CD4-positive, CD25-positive, alpha-beta regulatory T cell (primary cell): ENCODE results near the gene KCP. TPM values are rescaled to one million over a fixed set of nuclear protein-coding genes. Genes with fewer than 3 reads are reported as not detected.

ENCODE experiments used
- ATAC-seq, 2 donors: fragments of 150-1000 bp; cut with Tn5 transposase; one replicate each; pipeline ENCODE4 v1.10.0; 2021; ENCODE audit warnings: low read depth in 2 of 2, moderate number of reproducible peaks in 2 of 2, moderate library complexity in 1 of 2
- DNase-seq, 3 donors: peaks; one replicate each; pipeline versions ENCODE4 v3.0.0 to v3.0.0-alpha.2; 2012 to 2022; ENCODE audit warnings: mixed read lengths in 1 of 3
- H3K27ac ChIP-seq: one replicate; pipeline ENCODE4 v1.7.0; 2013; ENCODE audit warnings: mild to moderate bottlenecking, low read length; ENCODE audit not compliant: insufficient read depth, poor library complexity, severe bottlenecking
- H3K27me3 ChIP-seq: one replicate; pipeline ENCODE4 v1.7.0; 2013; ENCODE audit warnings: low read length; ENCODE audit not compliant: control insufficient read depth, insufficient read depth
- H3K36me3 ChIP-seq: one replicate; pipeline ENCODE4 v1.7.0; 2013; ENCODE audit warnings: mild to moderate bottlenecking, low read length, moderate library complexity; ENCODE audit not compliant: control insufficient read depth, insufficient read depth
- H3K4me1 ChIP-seq: 2 replicates; pipeline ENCODE4 v1.7.0; 2013; ENCODE audit warnings: mild to moderate bottlenecking, low read length; ENCODE audit not compliant: insufficient read depth, control insufficient read depth, poor library complexity, severe bottlenecking
- H3K4me3 ChIP-seq: one replicate; pipeline ENCODE4 v1.7.0; 2013; ENCODE audit warnings: low read depth, mild to moderate bottlenecking, low read length, moderate library complexity
- H3K9me3 ChIP-seq, 2 experiments: 1 replicate in 1 of 2; 2 replicates in 1 of 2; pipeline ENCODE4 v1.7.0; 2013; ENCODE audit warnings: low read length in 2 of 2, mild to moderate bottlenecking in 1 of 2, moderate library complexity in 1 of 2; ENCODE audit not compliant: control insufficient read depth in 2 of 2
- H3K27ac Mint-ChIP-seq, 3 donors: one replicate each; pipeline ENCODE4 v1.8.0; 2020 to 2022; ENCODE audit warnings: mild to moderate bottlenecking in 3 of 3, mixed read lengths in 3 of 3, moderate library complexity in 2 of 3
- H3K27me3 Mint-ChIP-seq: one replicate; pipeline ENCODE4 v1.8.0; 2022; ENCODE audit warnings: mild to moderate bottlenecking, mixed read lengths
- H3K36me3 Mint-ChIP-seq: one replicate; pipeline ENCODE4 v1.8.0; 2020; ENCODE audit warnings: mixed read lengths
- H3K4me1 Mint-ChIP-seq, 4 donors: one replicate each; pipeline ENCODE4 v1.8.0; 2020 to 2022; ENCODE audit warnings: mixed read lengths in 4 of 4, mild to moderate bottlenecking in 1 of 4
- H3K4me3 Mint-ChIP-seq, 4 donors: one replicate each; pipeline ENCODE4 v1.8.0; 2020 to 2022; ENCODE audit warnings: mild to moderate bottlenecking in 4 of 4, mixed read lengths in 4 of 4, moderate library complexity in 3 of 4
- H3K9me3 Mint-ChIP-seq, 7 donors: one replicate each; pipeline ENCODE4 v1.8.0; 2020 to 2022; ENCODE audit warnings: mixed read lengths in 7 of 7, mild to moderate bottlenecking in 3 of 7, moderate library complexity in 2 of 7
- polyA plus RNA-seq, 4 donors: library from polyadenylated mRNA; unstranded; fragments of 300-500 nt; fragmentation: Illumina TruSeq; gene quantifications; one replicate each; pipeline ENCODE4 v1.2.3, GENCODE V29; 2021
- total RNA-seq: library from RNA; stranded (reverse); gene quantifications from one replicate; pipeline ENCODE4 v1.2.3, GENCODE V29; 2022

The KCP gene
- total and polyA plus RNA-seq, 5 donors from 2014 or later, result 0.08 to 0.22 (median 0.08) TPM; not detected in 2

DNA sequence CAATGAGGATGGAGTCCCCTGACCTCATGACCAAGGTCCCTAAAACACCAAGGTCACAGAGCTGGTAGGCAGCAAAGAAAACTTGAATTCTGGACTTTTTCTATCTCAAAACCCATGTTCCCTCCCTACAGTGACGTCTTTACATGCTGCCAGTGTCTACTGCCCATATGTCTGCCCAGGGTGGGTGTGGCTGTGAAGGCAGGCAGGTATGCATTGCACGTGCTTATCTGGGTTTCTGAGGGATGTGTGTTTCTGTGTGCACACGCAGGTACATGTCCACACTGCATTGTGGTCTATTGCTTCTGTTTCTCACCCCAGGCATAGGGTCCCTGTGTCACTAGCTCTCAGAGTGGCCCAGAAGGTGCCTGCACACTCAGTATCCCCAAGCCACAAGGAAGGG, 34.4 kb downstream of the KCP start:
- H3K9me3 ChIP-seq, result no peaks in the 10 kb centered on the region
- no peak for ATAC-seq
- peaks cover 0 to 4% (median 0%) of the 10 kb centered on the region in 4 donors for H3K4me1 Mint-ChIP-seq

DNA sequence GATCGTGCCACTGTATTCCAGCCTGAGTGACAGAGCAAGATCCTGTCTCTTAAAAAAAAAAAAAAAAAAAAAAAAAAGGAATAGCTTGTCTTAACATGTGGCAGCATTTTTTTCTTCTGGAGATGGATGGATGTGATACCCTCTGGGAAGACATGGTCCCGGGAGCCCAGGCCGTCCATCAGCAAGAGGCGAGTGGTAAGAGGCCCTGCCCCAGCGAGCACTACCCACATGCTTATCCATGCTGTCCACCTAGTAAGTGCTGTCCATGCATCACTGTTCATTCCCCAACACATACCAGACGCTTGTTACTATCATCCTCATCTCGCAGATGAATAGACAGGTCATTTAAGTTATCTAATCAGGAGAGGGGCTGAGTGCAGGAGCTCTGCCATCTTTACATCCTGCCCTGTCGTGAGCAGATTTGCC, 35.0 kb downstream of the KCP start:
- no peak for ATAC-seq

More for the DNA sequence above, 34.4 kb downstream of the KCP start:
- Mint-ChIP-seq H3K4me3 (no peak overlapping the region), H3K9me3 (peaks cover 0 to 2% (median 0%) of the 10 kb centered on the region in 7 donors), H3K27ac (no peak overlapping the region), H3K36me3 (no peaks in the 10 kb centered on the region), H3K27me3 (peaks cover 10% of the 10 kb centered on the region)
- no peaks in the 10 kb centered on the region for H3K36me3 ChIP-seq
- H3K4me1 ChIP-seq, result no peaks in the 10 kb centered on the region
- H3K27me3 ChIP-seq, result no peaks in the 10 kb centered on the region
- DNase-seq, result no peak
- H3K4me3 ChIP-seq, result no peak overlapping the region
- H3K27ac ChIP-seq, result no peak overlapping the region

DNA sequence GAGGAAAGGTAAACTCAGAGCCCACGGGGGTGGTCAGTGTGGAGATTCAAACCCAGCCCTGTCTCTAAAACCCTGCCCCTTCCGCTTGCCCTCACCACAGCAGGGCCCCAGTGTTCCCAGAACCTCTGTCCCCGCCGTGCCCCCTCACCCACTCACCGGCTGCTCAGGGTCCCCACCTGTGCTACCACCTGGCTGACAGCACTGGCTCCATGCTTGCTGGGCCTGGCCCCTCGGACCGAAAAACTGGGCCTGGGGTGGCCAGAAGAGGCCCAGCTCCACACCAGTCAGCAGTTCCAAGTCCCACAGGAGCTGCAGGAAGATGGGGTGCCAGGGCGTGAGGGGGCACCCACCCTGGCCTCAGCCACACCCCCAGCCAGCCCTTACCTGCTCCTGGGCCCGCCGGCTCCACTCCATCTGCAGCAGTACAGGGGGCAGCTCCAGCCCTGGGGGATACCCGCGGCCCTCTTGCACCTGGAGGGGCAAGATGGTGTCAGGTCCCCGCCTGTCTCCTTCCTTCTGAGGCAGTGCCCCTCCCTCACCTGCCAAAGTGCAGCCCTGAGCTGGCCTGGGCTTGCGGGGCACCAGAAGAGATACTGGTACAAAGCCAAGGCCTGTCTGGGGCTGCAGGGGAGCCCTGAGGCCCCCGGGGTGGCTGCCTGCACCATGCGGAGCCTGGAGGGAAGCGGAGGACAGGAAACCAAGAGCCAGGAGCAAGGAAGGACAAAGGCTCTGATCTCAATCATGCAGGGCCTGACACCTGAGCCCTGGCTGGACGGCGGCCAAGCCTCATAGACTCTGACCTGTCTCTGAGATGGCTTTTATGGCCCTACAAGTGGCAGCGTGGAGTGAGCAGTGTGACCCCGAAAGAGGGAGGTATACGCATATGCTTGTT, 36.1 kb downstream of the KCP start:
- Mint-ChIP-seq H3K27ac (no peak overlapping the region), H3K36me3 (no peaks in the 10 kb centered on the region), H3K4me3 (peak overlapping the region in 1 of 4 donors; percentile 63), H3K9me3 (no peaks in the 10 kb centered on the region), H3K4me1 (peaks cover 0 to 7% (median 6%) of the 10 kb centered on the region in 4 donors), H3K27me3 (peaks cover 20% of the 10 kb centered on the region)
- no peak for ATAC-seq
- Histone ChIP-seq H3K9me3 (no peaks in the 10 kb centered on the region), H3K27ac (no peak overlapping the region), H3K27me3 (no peaks in the 10 kb centered on the region), H3K36me3 (no peaks in the 10 kb centered on the region), H3K4me3 (no peak overlapping the region), H3K4me1 (peaks cover 11% of the 10 kb centered on the region)
- no peak for DNase-seq

More for the DNA sequence above, 35.0 kb downstream of the KCP start:
- no peak for DNase-seq
- H3K4me3 ChIP-seq, result no peak overlapping the region
- Mint-ChIP-seq H3K27me3 (peaks cover 15% of the 10 kb centered on the region), H3K4me1 (peaks cover 0 to 4% (median 1%) of the 10 kb centered on the region in 4 donors), H3K4me3 (no peak overlapping the region), H3K9me3 (no peaks in the 10 kb centered on the region), H3K27ac (no peak overlapping the region), H3K36me3 (no peaks in the 10 kb centered on the region)
- H3K27ac ChIP-seq, result no peak overlapping the region
- H3K36me3 ChIP-seq, result no peaks in the 10 kb centered on the region
- H3K4me1 ChIP-seq, result no peaks in the 10 kb centered on the region
- H3K27me3 ChIP-seq, result no peaks in the 10 kb centered on the region
- H3K9me3 ChIP-seq, result no peaks in the 10 kb centered on the region

DNA sequence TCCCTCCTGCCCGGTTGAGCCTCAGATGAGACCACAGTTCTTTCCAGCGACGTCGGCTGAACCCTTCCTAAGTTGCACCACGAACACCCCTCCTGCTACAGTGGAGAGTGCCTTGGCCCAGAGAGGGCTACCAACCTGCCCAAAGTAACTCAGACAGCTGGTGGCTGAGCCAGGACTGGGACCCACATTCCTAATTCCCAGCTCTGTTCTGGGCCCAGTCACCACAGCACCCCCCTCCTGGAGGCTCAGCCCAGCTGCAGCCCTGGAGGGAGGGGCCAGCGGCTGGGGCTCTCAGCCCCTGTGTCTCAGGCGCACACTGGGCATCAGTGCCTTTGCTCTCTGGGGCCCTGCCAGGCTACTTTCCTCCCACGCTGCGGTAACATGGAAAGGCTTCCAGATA, 37.3 kb downstream of the KCP start:
- DNase-seq (no peak), ATAC-seq (no peak)
- Histone ChIP-seq H3K4me1 (peaks cover 20% of the 10 kb centered on the region), H3K9me3 (no peaks in the 10 kb centered on the region), H3K27me3 (no peaks in the 10 kb centered on the region), H3K27ac (no peak overlapping the region), H3K4me3 (no peak overlapping the region), H3K36me3 (no peaks in the 10 kb centered on the region)
- Mint-ChIP-seq H3K36me3 (no peaks in the 10 kb centered on the region), H3K27ac (no peak overlapping the region), H3K9me3 (no peaks in the 10 kb centered on the region), H3K4me3 (no peak overlapping the region), H3K4me1 (peaks cover 0 to 12% (median 6%) of the 10 kb centered on the region in 4 donors), H3K27me3 (peaks cover 20% of the 10 kb centered on the region)

DNA sequence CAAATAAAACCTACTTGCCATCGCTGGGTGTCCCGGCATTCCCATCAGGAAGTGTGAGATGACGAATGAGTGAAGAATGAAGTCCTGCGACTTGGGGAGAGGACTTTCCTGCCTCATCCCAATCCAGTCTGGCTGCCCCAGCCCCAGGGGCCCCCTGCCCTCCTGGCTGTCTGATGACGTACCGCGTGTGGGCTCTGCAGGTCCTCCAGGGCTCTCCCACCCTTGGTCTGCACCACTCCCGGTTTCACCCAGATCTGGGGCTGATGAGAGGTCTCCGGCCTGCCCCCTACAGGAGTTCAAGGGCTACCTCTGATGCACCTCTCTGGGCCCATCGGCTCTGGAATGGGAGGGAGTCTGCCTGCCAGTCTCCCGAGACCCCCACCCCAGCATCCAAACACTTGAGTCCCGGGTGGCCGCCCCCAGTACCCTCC, 38.1 kb downstream of the KCP start:
- H3K4me3 Mint-ChIP-seq, result no peak overlapping the region
- Histone ChIP-seq H3K4me1 (peaks cover 20% of the 10 kb centered on the region), H3K36me3 (no peaks in the 10 kb centered on the region), H3K27ac (no peak overlapping the region), H3K9me3 (no peaks in the 10 kb centered on the region), H3K27me3 (no peaks in the 10 kb centered on the region), H3K4me3 (no peak overlapping the region)
- DNase-seq (no peak), ATAC-seq (no peak)
- H3K27me3 Mint-ChIP-seq, result peaks cover 20% of the 10 kb centered on the region
- peaks cover 0 to 15% (median 6%) of the 10 kb centered on the region in 4 donors for H3K4me1 Mint-ChIP-seq
- H3K36me3 Mint-ChIP-seq, result no peaks in the 10 kb centered on the region
- no peak overlapping the region for H3K27ac Mint-ChIP-seq
- no peaks in the 10 kb centered on the region for H3K9me3 Mint-ChIP-seq

DNA sequence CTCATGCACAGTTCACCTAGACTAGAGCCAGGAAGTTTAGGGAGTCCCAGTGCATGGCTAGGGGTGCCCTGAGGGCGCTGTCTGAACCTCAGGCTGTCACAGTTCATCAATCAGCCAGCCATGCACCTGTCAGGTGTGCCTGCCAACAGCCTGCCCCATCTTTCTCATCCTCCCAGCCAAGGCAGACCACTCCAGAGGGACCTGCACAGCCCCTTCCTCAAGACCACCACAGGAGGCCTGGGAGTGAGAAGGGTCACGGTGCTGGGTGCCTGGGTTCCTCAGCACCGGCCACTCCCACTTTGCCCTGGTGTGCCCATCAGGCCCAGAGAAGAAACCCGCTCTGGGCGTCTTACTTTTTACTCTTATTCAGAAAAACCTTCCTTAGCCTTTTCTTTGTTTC, 39.5 kb downstream of the KCP start:
- H3K27ac ChIP-seq, result no peak overlapping the region
- Mint-ChIP-seq H3K27ac (no peak overlapping the region), H3K4me1 (peaks cover 0 to 19% (median 6%) of the 10 kb centered on the region in 4 donors), H3K27me3 (peaks cover 20% of the 10 kb centered on the region), H3K36me3 (peaks cover 5% of the 10 kb centered on the region), H3K9me3 (no peaks in the 10 kb centered on the region), H3K4me3 (peak overlapping the region; percentile 57 to 84 (median 72))
- H3K4me1 ChIP-seq, result peaks cover 20% of the 10 kb centered on the region
- no peak overlapping the region for H3K4me3 ChIP-seq
- no peaks in the 10 kb centered on the region for H3K27me3 ChIP-seq
- no peaks in the 10 kb centered on the region for H3K9me3 ChIP-seq
- ATAC-seq, result no peak
- H3K36me3 ChIP-seq, result peaks cover 3% of the 10 kb centered on the region
- DNase-seq, result no peak

DNA sequence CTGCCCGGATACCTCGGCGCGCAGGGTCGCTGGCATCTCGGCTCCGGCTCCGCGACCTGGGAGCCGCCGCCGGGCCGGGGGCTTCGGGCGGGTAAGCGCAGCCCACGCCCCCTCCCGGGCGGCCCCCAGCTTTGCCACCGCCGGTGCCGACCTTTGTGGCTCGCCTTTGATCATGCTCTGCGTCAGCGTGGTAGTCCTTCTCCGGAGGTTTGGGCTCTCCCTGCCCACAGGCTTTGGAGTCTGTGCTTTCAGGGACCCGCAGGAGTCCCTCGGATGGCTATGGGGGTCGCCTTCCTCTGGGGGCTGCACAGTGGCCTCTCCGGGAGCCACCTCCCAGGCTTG, 40.6 kb downstream of the KCP start:
- Histone ChIP-seq H3K4me3 (no peak overlapping the region), H3K4me1 (peaks cover 20% of the 10 kb centered on the region)
- no peak overlapping the region for H3K27ac Mint-ChIP-seq

More for the DNA sequence above, 40.6 kb downstream of the KCP start:
- H3K36me3 Mint-ChIP-seq, result peaks cover 15% of the 10 kb centered on the region
- H3K4me1 Mint-ChIP-seq, result peaks cover 4 to 29% (median 13%) of the 10 kb centered on the region in 4 donors
- no peaks in the 10 kb centered on the region for H3K9me3 Mint-ChIP-seq
- Histone ChIP-seq H3K9me3 (no peaks in the 10 kb centered on the region), H3K27me3 (no peaks in the 10 kb centered on the region), H3K27ac (no peak overlapping the region), H3K36me3 (peaks cover 9% of the 10 kb centered on the region)
- peak; percentile 8 to 15 for ATAC-seq
- H3K4me3 Mint-ChIP-seq, result peak overlapping the region; percentile 78 to 92 (median 85)
- peaks cover 20% of the 10 kb centered on the region for H3K27me3 Mint-ChIP-seq
- DNase-seq, result peak in 1 of 3 donors; percentile 8
